IgD-negative memory B cell (primary cell): ENCODE results near the gene RNF217. TPM values are rescaled to one million over a fixed set of nuclear protein-coding genes. Genes with fewer than 3 reads are reported as not detected.
"Not testable (repeated sequence)": the region's sequence is repeated elsewhere in the genome, so short reads cannot be mapped to it uniquely, and the experiment has no call there.

ENCODE experiments used
- H3K27ac Mint-ChIP-seq, 3 donors: one replicate each; pipeline ENCODE4 v1.8.0; 2020 to 2022; ENCODE audit warnings: mild to moderate bottlenecking in 3 of 3, mixed read lengths in 3 of 3, moderate library complexity in 1 of 3
- H3K27me3 Mint-ChIP-seq: one replicate; pipeline ENCODE4 v1.8.0; 2021; ENCODE audit warnings: mixed read lengths
- H3K36me3 Mint-ChIP-seq: one replicate; pipeline ENCODE4 v1.8.0; 2020; ENCODE audit warnings: mild to moderate bottlenecking, mixed read lengths
- H3K4me1 Mint-ChIP-seq, 3 donors: one replicate each; pipeline ENCODE4 v1.8.0; 2020 to 2022; ENCODE audit warnings: mixed read lengths in 3 of 3, mild to moderate bottlenecking in 1 of 3
- H3K4me3 Mint-ChIP-seq, 4 donors: one replicate each; pipeline ENCODE4 v1.8.0; 2020 to 2022; ENCODE audit warnings: mild to moderate bottlenecking in 4 of 4, mixed read lengths in 4 of 4, moderate library complexity in 3 of 4
- H3K9me3 Mint-ChIP-seq, 3 donors: one replicate each; pipeline ENCODE4 v1.8.0; 2020 to 2021; ENCODE audit warnings: mixed read lengths in 3 of 3, mild to moderate bottlenecking in 1 of 3
- polyA plus RNA-seq: library from polyadenylated mRNA; unstranded; fragments of 300-500 nt; fragmentation: Illumina TruSeq; gene quantifications from one replicate; pipeline ENCODE4 v1.2.3, GENCODE V29; 2021

Gene RNF217
- polyA plus RNA-seq, 1 donor from 2014 or later, result not detected

DNA sequence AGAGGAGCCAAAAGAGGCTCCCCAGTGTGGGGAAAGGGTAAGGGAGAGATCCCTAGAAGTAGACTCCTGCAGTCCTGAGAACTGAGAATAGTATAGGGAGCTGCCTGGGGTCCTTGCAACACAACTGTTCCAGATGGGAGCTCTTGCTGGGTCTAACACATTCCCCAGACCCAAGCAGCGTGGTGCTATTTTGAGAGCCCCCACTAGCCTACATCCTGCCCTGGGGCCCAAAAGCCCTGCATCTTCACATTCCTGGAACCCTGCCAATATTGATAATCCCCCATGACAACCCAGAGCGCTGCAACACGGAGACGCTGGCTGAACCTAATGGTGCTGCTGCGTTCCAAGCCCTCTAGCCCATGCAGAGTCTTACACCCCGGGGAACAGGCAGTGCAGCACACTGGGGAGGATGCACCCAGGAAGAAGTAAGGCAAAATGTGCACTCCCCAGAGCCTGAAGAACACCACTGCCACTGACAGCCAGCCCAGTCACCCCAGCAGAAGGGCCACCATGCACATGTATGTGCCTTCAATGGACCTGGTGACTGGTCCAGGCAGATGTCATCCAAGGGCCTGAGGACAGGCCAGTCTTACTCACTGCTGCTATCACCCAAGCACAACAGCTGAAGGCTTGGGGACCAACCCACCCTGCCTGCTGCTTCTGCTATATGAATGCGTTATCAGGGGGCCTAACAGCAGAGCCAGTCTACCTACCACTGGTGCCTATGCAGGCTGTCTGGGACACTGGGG is 7.0 kb upstream of the RNF217 start:
- no peaks in the 10 kb centered on the region for H3K27me3 Mint-ChIP-seq
- H3K4me3 Mint-ChIP-seq, result no peak overlapping the region
- H3K9me3 Mint-ChIP-seq, result peaks cover 0 to 4% (median 3%) of the 10 kb centered on the region in 3 donors

DNA sequence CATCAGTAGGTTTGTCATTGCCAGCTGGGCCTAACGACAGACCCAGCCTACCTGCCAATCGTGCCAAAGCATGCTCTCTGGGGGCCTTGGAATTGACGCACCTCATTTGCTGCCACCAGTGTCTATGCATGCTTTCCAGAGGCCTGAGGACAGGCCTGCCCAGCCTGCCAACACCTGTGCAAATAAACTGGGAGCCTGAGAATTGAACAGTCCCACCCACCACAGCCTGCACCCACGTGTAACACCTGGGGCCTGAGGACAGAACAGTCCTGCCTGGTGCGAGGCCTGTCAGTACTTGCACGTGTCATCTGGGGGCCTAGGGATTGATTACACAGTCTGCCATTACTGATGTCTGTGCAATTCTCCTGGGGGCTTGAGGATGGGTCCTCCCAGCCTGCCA is 6.2 kb upstream of the RNF217 start:
- H3K9me3 Mint-ChIP-seq, result peaks cover 0 to 4% (median 2%) of the 10 kb centered on the region in 3 donors
- no peak overlapping the region for H3K4me3 Mint-ChIP-seq
- H3K27me3 Mint-ChIP-seq, result peaks cover under 1% of the 10 kb centered on the region
- H3K27ac Mint-ChIP-seq, result no peak overlapping the region
- no peaks in the 10 kb centered on the region for H3K4me1 Mint-ChIP-seq
- no peaks in the 10 kb centered on the region for H3K36me3 Mint-ChIP-seq

More for the DNA sequence above, 7.0 kb upstream of the RNF217 start:
- no peaks in the 10 kb centered on the region for H3K36me3 Mint-ChIP-seq
- H3K4me1 Mint-ChIP-seq, result no peaks in the 10 kb centered on the region
- no peak overlapping the region for H3K27ac Mint-ChIP-seq

DNA sequence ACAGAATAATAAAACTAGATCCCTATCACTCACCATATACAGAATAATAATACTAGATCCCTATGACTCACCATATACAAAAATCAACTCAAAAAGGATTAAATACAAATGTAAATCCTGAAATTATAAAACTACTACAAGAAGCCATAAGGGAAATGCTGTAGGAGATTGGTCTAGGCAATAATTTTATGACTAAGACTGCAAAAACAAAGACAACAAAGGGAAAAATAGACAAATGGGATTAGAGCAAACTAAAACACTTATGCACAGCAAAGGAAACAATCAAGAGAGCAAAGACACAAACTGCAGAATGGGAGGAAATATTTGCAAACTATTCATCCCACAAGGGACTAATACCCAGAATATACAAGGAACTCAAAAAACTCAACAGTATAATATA is 4.1 kb upstream of the RNF217 start:
- Mint-ChIP-seq H3K4me3 (no peak overlapping the region), H3K27me3 (peaks cover 9% of the 10 kb centered on the region), H3K4me1 (no peaks in the 10 kb centered on the region), H3K27ac (no peak overlapping the region), H3K9me3 (peaks cover 0 to 4% (median 2%) of the 10 kb centered on the region in 3 donors), H3K36me3 (no peaks in the 10 kb centered on the region)

DNA sequence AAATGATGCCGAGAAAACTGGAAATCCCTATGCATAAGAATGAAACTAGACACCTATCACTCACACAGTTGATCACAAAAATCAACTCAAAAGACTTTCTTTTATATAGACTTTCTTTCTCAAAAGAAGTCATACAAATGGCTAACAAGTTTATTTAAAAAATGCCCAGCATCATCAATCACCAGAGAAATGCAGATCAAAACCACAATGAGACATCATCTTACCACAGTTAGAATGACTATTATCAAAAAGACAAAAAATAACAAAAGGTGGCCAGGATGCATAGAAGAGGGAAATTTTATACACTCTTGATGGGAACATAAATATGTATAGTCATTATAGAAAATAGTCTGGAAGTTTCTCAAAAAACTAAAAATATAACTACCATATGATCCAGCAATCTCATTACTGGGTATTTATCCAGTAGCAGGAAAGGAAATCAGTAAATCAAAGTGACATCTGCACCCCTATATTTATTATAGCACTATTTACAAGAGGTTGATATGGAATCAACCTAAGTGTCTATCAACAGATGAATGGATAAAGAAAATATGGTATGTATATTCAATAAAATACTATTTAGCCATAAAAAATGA is 3.4 kb upstream of the RNF217 start:
- Mint-ChIP-seq H3K4me3 (no peak overlapping the region), H3K36me3 (no peaks in the 10 kb centered on the region), H3K9me3 (peaks cover 0 to 6% (median 4%) of the 10 kb centered on the region in 3 donors), H3K4me1 (peaks cover 0 to 2% (median 0%) of the 10 kb centered on the region in 3 donors), H3K27ac (no peak overlapping the region), H3K27me3 (peaks cover 16% of the 10 kb centered on the region)

DNA sequence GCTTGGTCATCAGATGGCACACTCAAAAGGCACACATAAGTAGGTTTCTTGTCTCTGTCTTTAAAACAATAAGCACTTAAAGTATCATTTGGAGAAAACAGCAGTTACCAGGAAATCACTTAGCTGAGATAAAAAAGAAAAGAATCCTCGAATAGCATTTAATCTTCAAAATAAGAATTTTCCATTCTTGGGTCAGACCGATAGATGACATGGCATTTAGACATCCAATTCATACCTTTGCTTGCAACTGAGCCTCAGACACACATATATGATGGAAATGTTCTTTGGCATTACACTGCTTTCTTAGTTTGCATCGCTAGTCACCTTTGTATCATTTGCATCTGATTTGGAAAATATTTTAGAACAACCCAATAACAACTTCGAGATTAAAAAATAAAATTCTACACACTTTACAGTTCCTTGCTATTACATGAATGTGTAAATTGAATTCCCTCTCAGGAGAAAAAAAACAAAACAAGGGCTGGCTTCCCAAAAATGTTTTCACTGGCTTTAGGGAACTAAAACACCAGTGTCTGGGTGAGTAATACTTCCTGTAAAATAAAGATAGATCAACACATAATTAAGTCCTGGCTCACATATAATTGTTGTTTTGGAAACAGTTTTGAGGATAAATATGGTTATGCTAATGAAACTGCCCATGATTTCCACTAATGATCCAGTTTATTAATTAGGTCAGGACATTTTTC is 1.3 kb upstream of the RNF217 start:
- H3K9me3 Mint-ChIP-seq, result peaks cover 0 to 6% (median 4%) of the 10 kb centered on the region in 3 donors
- H3K36me3 Mint-ChIP-seq, result no peaks in the 10 kb centered on the region
- H3K27me3 Mint-ChIP-seq, result peaks cover 24% of the 10 kb centered on the region
- H3K4me3 Mint-ChIP-seq, result peak overlapping the region in 2 of 4 donors; percentile 10 to 23
- H3K27ac Mint-ChIP-seq, result no peak overlapping the region
- H3K4me1 Mint-ChIP-seq, result peaks cover 0 to 4% (median 0%) of the 10 kb centered on the region in 3 donors

DNA sequence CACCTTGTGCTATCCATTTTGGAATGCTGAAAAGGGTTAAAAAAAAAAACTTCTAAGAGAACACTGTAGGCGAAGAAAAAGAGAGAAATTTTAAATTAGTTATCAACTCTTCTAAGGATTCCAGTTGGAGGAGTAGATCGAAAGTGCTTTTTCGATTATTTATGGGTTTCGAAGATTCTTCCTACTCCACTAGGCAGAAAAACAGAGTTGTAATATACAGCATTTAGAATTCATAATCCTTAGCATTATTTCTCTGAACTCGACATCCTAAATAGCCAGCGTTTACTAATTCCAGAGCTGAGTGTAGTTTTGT is 817 bp upstream of the RNF217 start:
- Mint-ChIP-seq H3K4me3 (peak overlapping the region in 2 of 4 donors; percentile 10 to 61), H3K27ac (no peak overlapping the region), H3K27me3 (peaks cover 24% of the 10 kb centered on the region), H3K36me3 (no peaks in the 10 kb centered on the region), H3K9me3 (peaks cover 0 to 6% (median 4%) of the 10 kb centered on the region in 3 donors), H3K4me1 (peaks cover 0 to 4% (median 0%) of the 10 kb centered on the region in 3 donors)

DNA sequence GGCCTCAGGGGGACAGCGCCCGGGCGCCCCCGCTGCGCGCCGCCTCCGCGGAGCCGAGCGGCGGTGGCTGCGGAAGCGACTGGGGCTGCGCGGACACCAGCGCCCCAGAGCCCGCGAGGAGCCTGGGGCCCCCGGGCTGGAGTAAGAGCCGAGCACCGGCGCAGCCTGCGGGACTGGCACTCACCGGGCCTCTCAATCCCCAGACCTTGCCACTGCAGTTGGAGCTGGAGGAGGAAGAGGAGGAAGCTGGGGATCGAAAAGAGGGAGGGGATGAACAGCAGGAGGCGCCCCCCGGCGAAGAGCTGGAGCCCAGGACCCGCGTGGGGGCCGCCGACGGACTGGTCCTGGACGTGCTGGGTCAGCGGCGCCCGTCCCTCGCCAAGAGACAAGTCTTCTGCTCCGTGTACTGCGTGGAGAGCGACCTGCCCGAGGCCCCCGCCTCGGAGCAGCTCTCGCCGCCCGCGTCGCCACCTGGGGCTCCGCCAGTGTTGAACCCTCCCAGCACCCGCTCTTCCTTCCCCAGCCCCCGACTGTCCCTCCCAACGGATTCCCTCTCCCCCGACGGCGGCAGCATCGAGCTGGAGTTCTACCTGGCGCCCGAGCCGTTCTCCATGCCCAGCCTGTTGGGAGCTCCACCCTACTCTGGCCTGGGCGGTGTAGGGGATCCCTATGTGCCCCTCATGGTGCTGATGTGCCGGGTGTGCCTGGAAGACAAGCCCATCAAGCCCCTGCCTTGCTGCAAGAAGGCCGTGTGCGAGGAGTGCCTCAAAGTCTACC is 590 bp downstream of the RNF217 start:
- Mint-ChIP-seq H3K4me3 (peak overlapping the region in 2 of 4 donors; percentile 1 to 41), H3K4me1 (peaks cover 0 to 4% (median 0%) of the 10 kb centered on the region in 3 donors), H3K27me3 (peaks cover 24% of the 10 kb centered on the region), H3K9me3 (peaks cover 0 to 6% (median 4%) of the 10 kb centered on the region in 3 donors), H3K27ac (no peak overlapping the region), H3K36me3 (no peaks in the 10 kb centered on the region)

DNA sequence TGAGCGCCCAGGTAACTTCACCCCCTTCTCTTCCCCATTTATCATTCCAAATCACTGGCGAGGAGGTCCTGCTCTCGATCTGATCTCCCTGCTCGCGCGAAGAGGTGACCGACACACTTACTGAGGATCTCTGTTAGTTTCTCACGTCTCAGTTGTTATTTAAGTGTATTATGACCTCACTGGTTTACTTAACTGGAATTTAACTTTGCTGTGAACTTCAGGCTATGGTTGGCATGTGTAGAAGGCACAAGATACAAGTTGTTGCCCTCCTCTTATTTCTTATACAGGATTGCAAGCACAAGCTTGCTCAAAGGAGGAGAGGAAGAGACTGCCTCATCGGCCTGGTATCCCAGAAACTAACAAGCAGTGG is 1.2 kb downstream of the RNF217 start:
- Mint-ChIP-seq H3K4me1 (peaks cover 0 to 4% (median 0%) of the 10 kb centered on the region in 3 donors), H3K27me3 (peaks cover 24% of the 10 kb centered on the region), H3K36me3 (no peaks in the 10 kb centered on the region), H3K27ac (no peak overlapping the region), H3K9me3 (peaks cover 0 to 6% (median 4%) of the 10 kb centered on the region in 3 donors), H3K4me3 (peak overlapping the region in 1 of 4 donors; percentile 1)

DNA sequence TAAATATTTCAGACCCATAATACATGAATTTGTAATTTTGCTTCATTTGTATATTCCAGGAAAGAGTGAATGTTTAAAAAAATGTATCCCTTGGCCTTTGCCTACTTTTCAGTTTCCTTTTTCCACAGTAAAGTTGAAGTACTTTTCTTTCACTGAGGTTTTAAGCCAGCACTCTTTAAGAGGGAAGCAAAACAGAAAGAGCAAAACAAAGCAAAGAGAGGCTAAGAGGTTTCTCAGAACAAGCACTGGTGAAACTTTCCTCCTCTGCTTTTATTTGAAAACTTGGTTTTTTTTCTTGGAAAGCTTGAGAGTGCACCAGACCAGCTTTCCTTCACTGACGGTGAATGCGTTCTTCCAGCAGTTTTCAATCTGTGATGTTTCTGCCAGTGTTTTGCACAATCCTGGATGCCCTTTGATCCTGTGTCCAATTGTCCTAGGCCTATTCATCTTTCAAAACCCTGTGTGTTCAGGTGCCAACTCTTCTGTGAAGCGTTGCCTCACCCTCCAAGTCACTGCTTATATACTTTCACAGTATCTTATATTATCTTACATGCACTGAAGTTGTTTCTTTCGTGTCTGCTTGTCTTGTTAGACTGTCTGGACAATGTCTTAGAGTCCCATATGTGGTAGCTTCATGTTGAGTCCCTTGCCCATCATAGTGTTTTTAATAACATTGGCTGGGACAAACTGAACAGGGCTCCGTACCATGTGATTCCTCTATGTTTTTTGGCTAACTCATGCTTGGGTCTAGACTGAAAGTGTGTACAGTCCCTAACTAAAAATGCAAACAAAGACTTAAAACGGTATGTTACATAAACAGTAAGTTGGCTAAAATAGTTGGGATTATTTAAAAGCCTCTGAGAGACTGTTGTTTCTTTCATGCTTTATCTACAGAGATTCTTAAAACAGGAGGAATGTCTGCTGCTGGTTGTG is 1.9 kb downstream of the RNF217 start:
- Mint-ChIP-seq H3K4me1 (peaks cover 0 to 4% (median 0%) of the 10 kb centered on the region in 3 donors), H3K27ac (no peak overlapping the region), H3K4me3 (no peak overlapping the region), H3K27me3 (peaks cover 24% of the 10 kb centered on the region), H3K36me3 (no peaks in the 10 kb centered on the region), H3K9me3 (peaks cover 0 to 6% (median 3%) of the 10 kb centered on the region in 3 donors)

DNA sequence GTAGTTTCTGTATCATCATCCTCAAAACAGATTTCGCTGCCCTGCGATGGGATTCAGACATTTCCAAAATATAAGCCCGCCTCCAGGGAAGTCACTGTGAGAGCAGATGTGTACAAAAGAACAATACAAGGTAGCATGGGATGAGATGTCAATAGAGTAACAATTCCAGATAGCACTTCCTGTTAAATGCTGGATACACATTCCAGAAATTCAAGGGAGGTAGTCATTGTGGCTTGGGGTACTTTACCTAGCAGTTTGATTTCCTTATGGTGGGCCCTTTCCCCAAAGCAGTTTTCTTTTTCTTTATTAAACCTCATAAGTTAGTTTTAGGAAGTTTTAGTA is 2.5 kb downstream of the RNF217 start:
- Mint-ChIP-seq H3K4me1 (peaks cover 0 to 4% (median 0%) of the 10 kb centered on the region in 3 donors), H3K4me3 (no peak overlapping the region), H3K27me3 (peaks cover 24% of the 10 kb centered on the region), H3K27ac (no peak overlapping the region), H3K36me3 (no peaks in the 10 kb centered on the region), H3K9me3 (peaks cover 0 to 5% (median 0%) of the 10 kb centered on the region in 3 donors)

DNA sequence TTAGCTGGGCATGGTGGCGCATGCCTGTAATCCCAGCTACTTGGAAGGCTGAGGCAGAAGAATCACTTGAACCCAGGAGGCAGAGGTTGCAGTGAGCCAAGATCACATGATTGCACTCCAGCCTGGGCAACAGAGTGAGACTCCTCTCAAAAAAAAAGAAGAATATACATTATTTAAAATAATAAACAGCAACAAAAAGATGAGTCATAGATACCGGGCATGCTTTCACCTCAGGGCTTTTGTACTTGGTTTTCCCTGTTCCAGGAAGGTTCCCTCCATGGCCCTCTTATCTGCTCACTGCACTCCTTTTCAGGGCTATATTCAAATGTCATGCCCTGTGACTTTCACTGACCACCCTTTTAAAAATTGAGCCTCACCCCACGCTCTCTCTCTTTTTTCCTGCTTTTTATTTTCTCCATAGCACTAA is 3.2 kb downstream of the RNF217 start:
- not testable (repeated sequence) for H3K4me3 Mint-ChIP-seq, H3K27ac Mint-ChIP-seq, H3K4me1 Mint-ChIP-seq, H3K9me3 Mint-ChIP-seq, H3K36me3 Mint-ChIP-seq
- H3K27me3 Mint-ChIP-seq, result peaks cover 24% of the 10 kb centered on the region

DNA sequence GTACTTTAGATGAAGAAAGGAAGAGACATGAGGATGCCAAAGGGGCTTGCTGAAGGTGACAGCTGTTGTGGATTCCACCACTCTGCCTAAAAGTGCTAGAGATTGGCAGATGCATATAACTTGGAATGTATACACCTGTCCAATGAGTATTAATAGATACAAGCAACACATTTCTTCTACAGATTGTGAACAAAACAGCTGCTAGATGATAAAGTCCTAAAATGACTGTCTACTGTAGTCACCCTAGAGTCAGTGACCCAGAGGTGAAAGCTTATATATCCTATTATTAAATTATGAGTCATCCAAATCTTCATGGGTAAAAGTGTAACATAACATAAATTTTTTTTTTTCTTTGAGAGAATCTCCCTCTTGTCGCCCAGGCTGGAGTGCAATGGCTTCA is 5.2 kb downstream of the RNF217 start:
- H3K4me3 Mint-ChIP-seq, result no peak overlapping the region
- H3K27ac Mint-ChIP-seq, result no peak overlapping the region
- H3K36me3 Mint-ChIP-seq, result no peaks in the 10 kb centered on the region
- H3K9me3 Mint-ChIP-seq, result peaks cover 0 to 4% (median 0%) of the 10 kb centered on the region in 3 donors
- H3K4me1 Mint-ChIP-seq, result peaks cover 0 to 4% (median 0%) of the 10 kb centered on the region in 3 donors
- peaks cover 16% of the 10 kb centered on the region for H3K27me3 Mint-ChIP-seq

DNA sequence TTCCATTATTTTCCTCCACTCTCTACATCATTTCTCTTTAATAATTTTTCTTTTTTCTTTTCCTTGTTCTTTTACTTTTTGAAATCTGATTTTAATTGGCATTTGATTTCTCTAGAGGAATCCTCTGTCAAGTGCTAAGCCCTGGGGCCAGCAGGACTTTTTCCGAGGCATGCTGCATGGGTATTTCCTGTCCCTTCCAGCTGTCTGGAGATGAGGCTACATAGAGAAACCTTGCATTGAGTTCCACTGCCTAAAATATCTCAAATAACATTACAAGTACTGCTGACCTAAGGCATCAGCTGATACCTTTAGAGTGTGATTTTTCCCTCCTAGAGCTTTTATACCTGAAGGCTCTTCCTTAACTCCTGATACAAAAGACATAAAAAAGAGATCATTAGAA is 6.2 kb downstream of the RNF217 start:
- no peak overlapping the region for H3K4me3 Mint-ChIP-seq
- no peaks in the 10 kb centered on the region for H3K36me3 Mint-ChIP-seq
- peak overlapping the region in 1 of 3 donors; percentile 21 for H3K27ac Mint-ChIP-seq
- peaks cover 0 to 2% (median 0%) of the 10 kb centered on the region in 3 donors for H3K9me3 Mint-ChIP-seq
- peaks cover 12% of the 10 kb centered on the region for H3K27me3 Mint-ChIP-seq
- peaks cover 0 to 3% (median 0%) of the 10 kb centered on the region in 3 donors for H3K4me1 Mint-ChIP-seq

DNA sequence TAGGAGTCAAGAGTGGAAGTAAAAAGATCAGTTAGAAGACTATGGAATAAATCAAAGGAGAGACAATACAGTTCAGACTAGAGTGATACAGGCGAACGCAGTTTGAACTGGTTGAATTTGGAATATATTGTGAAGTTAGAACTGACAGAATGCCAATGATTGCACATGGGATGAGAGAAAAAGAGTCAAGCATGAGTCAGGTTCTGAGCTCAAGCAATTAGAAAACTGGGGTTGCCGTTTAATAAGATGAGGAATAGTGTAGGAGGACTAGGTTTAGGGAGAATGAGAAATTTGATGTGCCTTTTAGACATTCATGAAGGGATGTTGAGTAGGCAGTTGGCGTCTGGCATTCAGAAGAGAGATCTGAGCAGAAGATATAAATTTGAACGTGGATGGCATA is 8.0 kb downstream of the RNF217 start:
- Mint-ChIP-seq H3K27me3 (peaks cover 3% of the 10 kb centered on the region), H3K9me3 (no peaks in the 10 kb centered on the region), H3K27ac (no peak overlapping the region), H3K4me3 (no peak overlapping the region), H3K36me3 (no peaks in the 10 kb centered on the region), H3K4me1 (no peaks in the 10 kb centered on the region)
